ENCODE measurements around the gene FMN1.

DNA sequence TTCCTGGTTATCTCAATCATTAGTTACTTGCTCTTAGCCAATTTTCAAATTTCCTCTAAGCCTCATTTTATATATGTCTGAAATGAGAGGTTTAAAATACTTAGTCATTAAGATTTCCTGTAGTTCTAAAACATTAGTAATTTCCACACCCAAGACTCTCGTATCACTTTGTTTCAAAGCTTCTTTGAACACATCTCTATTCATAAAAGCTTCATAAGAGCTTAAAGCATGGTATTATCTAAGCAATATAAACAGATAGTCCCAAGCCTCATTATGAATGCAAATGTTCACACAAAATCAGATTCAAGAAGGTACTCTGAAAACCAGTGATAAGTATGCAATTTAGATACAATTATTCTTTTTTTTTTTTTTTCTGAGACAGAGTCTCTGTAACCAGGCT, 217.0 kb downstream of the FMN1 start:
- TF ChIP-seq CTCF (IDR thresholded peaks at IDR 0.05): no peak
- no peak for TF ChIP-seq POLR2A (IDR thresholded peaks at IDR 0.05)

Data from testis (tissue), 2 donors.